Natural killer cell (primary cell): ENCODE data around the gene C15orf62. TPM values are rescaled to one million over a fixed set of nuclear protein-coding genes. Genes with fewer than 3 reads are reported as not detected.

ENCODE experiments used
- ATAC-seq, 3 donors: fragments of 150-1000 bp in 2 of 3; fragments of 200-7000 bp in 1 of 3; cut with Tn5 transposase; 1 replicate in 1 of 3; 2 replicates in 2 of 3; pipeline ENCODE4 v1.10.0; 2021; ENCODE audit warnings: mild to moderate bottlenecking in 2 of 3, moderate library complexity in 2 of 3
- DNase-seq, 2 donors: peaks; one replicate each; pipeline versions ENCODE4 v3.0.0 to v3.0.0-alpha.2; 2013 to 2021; ENCODE audit warnings: mixed read lengths in 1 of 2
- H3K27ac ChIP-seq: one replicate; pipeline ENCODE4 v1.5.1; 2013; ENCODE audit warnings: mild to moderate bottlenecking, low read length
- H3K27me3 ChIP-seq: one replicate; pipeline ENCODE4 v1.6.1; 2013; ENCODE audit warnings: low read length; ENCODE audit not compliant: control insufficient read depth, insufficient read depth
- H3K36me3 ChIP-seq: one replicate; pipeline ENCODE4 v1.6.1; 2013; ENCODE audit warnings: low read length; ENCODE audit not compliant: control insufficient read depth, insufficient read depth
- H3K4me1 ChIP-seq: one replicate; pipeline ENCODE4 v1.6.1; 2013; ENCODE audit warnings: low read length; ENCODE audit not compliant: control insufficient read depth, insufficient read depth
- H3K4me3 ChIP-seq: one replicate; pipeline ENCODE4 v1.5.1; 2013; ENCODE audit warnings: low read length
- H3K9me3 ChIP-seq: one replicate; pipeline ENCODE4 v1.6.1; 2013; ENCODE audit warnings: low read length; ENCODE audit not compliant: control insufficient read depth, insufficient read depth
- H3K27ac Mint-ChIP-seq, 2 donors: one replicate each; pipeline ENCODE4 v1.8.0; 2022; ENCODE audit warnings: mild to moderate bottlenecking in 2 of 2, mixed read lengths in 2 of 2, moderate library complexity in 1 of 2
- H3K27me3 Mint-ChIP-seq, 2 donors: one replicate each; pipeline ENCODE4 v1.8.0; 2022; ENCODE audit warnings: low read depth in 2 of 2, mixed read lengths in 2 of 2
- H3K36me3 Mint-ChIP-seq: one replicate; pipeline ENCODE4 v1.8.0; 2022; ENCODE audit warnings: mixed read lengths
- H3K4me1 Mint-ChIP-seq, 2 donors: one replicate each; pipeline ENCODE4 v1.8.0; 2022; ENCODE audit warnings: mixed read lengths in 2 of 2
- H3K4me3 Mint-ChIP-seq: one replicate; pipeline ENCODE4 v1.8.0; 2022; ENCODE audit warnings: mild to moderate bottlenecking, moderate library complexity, mixed read lengths
- H3K9me3 Mint-ChIP-seq, 2 donors: one replicate each; pipeline ENCODE4 v1.8.0; 2022; ENCODE audit warnings: mixed read lengths in 2 of 2
- CTCF ChIP-seq: fragments of 200-600 bp; IDR thresholded peaks from one replicate; pipeline ENCODE4 v1.8.0; 2022; ENCODE audit warnings: antibody characterized with exemption
- WGBS: methylation state at CpG from one replicate; pipeline ENCODE4 v1.1.7; 2013; ENCODE audit warnings: missing lambda C conversion rate; ENCODE audit not compliant: insufficient coverage; 5-methylcytosine and 5-hydroxymethylcytosine counted together
- intact Hi-C: fragments of 100-400 bp; cut with micrococcal nuclease; formaldehyde crosslinking; loops from one replicate; pipeline ENCODE4 v1.14.2; 2022
- total RNA-seq, 4 donors: library from RNA; stranded (reverse); fragments of 120-200 nt in 1 of 4; gene quantifications; one replicate each; pipeline versions ENCODE4 v1.2.3 to v1.2.4, GENCODE V29; 2013 to 2022

Gene C15orf62
- total RNA-seq, 3 donors from 2014 or later (not counting 1 experiment from before 2014, with no cell fraction given) = 0.64 to 1.4 (median 0.80) TPM

- no peak for ATAC-seq
- Histone ChIP-seq H3K9me3 (no peaks in the 10 kb centered on the region), H3K27ac (no peak overlapping the region), H3K4me1 (peaks cover 20% of the 10 kb centered on the region), H3K36me3 (peaks cover 6% of the 10 kb centered on the region), H3K27me3 (no peaks in the 10 kb centered on the region), H3K4me3 (peak overlapping the region; percentile 99)
- H3K4me1 Mint-ChIP-seq = peaks cover 19 to 21% of the 10 kb centered on the region in 2 donors
- H3K27ac Mint-ChIP-seq = peak overlapping the region in 1 of 2 donors; percentile 98
- no peak for DNase-seq
- intact Hi-C loops = loop anchor here (1.0 to 2.0 kb wide), 3 partner anchors 43 to 113 kb away; partner anchors contain the start of genes RAD51 and RMDN3
- peak overlapping the region; percentile 100 for H3K4me3 Mint-ChIP-seq
- H3K36me3 Mint-ChIP-seq = no peaks in the 10 kb centered on the region
- TF ChIP-seq CTCF = no peak
- no peaks in the 10 kb centered on the region for H3K27me3 Mint-ChIP-seq
- WGBS = 9% methylated on average over 19 of the region's 19 CpGs
- H3K9me3 Mint-ChIP-seq = no peaks in the 10 kb centered on the region
Observed at GRCh38 chr15:40807888-40808461, 38.2 kb downstream of the C15orf62 start.

DNA sequence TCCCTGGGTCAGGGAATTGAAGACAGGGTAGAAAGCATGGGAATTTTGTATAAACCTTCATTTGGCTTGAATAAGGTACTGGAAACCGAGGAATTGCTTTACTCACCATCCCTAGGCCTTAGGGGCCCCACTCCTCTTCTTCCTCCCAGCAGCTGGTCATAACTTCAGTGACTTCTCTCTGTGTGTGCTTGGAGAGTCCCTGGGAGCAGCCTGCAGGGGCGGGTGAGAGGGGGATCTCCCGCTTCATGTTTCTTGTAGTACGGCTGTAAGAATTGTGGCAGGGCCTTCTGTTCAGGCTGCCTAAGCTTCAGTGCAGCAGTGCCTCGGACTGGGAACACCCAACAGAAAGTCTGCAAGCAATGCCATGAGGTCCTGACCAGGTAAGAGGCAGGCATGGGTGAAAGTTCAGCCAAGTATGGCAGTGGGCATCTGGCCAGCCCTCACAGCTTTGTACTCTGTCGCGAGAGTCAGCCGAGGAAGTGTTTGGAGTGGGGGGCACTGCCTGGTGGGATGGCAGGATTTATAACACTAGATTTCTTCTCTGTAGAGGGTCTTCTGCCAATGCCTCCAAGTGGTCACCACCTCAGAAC lies 39.2 kb downstream of the C15orf62 start:
- Histone ChIP-seq H3K4me3 (no peak overlapping the region), H3K27ac (no peak overlapping the region), H3K36me3 (peaks cover 14% of the 10 kb centered on the region), H3K27me3 (no peaks in the 10 kb centered on the region), H3K4me1 (peaks cover 20% of the 10 kb centered on the region), H3K9me3 (no peaks in the 10 kb centered on the region)
- Mint-ChIP-seq H3K4me3 (peak overlapping the region; percentile 100), H3K27me3 (no peaks in the 10 kb centered on the region), H3K4me1 (peaks cover 19 to 21% of the 10 kb centered on the region in 2 donors), H3K9me3 (no peaks in the 10 kb centered on the region), H3K27ac (no peak overlapping the region), H3K36me3 (no peaks in the 10 kb centered on the region)
- DNase-seq (no peak), ATAC-seq (no peak)
- intact Hi-C loops = no loop called here
- WGBS = 93% methylated on average over 8 of the region's 8 CpGs
- no peak for TF ChIP-seq CTCF

DNA sequence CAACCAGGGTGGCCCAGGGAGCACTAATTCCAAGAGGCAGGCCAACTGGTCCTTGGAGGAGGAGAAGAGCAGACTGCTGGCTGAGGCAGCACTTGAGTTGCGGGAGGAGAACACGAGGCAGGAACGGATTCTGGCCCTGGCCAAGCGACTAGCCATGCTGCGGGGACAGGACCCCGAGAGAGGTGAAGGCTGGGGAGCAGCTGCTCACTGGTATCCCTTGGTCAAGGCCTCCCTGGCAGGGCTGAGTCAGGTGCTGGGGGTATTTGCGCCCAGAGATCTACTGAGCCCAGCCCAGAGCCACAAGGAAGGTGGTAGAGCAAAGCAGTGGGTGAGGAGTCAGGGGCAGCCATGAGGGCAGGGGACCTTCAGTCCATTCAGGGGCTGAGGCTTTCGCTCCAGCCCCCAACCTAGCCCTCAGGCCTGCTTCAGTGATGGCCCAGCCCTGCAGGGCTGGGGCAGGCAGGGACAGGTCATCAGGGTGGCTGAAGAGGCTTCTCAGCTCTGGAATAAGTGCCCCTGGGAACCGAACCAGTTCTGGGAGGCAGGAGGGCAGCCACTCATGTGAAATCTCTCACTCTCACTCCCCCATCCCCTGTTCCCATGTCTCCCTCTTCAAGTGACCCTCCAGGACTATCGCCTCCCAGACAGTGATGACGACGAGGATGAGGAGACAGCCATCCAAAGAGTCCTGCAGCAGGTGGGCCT lies 43.1 kb downstream of the C15orf62 start:
- H3K9me3 Mint-ChIP-seq = no peaks in the 10 kb centered on the region
- no peak for ATAC-seq
- no peaks in the 10 kb centered on the region for H3K27me3 Mint-ChIP-seq
- no peaks in the 10 kb centered on the region for H3K36me3 Mint-ChIP-seq
- Histone ChIP-seq H3K4me3 (no peak overlapping the region), H3K9me3 (no peaks in the 10 kb centered on the region), H3K27me3 (no peaks in the 10 kb centered on the region), H3K27ac (no peak overlapping the region), H3K36me3 (peaks cover 21% of the 10 kb centered on the region), H3K4me1 (peaks cover 5% of the 10 kb centered on the region)
- no peak for TF ChIP-seq CTCF
- no peak overlapping the region for H3K4me3 Mint-ChIP-seq
- intact Hi-C loops = no loop called here
- H3K27ac Mint-ChIP-seq = no peak overlapping the region
- WGBS = 98% methylated on average over 12 of the region's 12 CpGs
- H3K4me1 Mint-ChIP-seq = peaks cover 5% of the 10 kb centered on the region in 2 donors
- DNase-seq = no peak
